Lower lobe of right lung (tissue), 2 donors: Measurements from ENCODE around the gene ADAP2. TPM values are rescaled to one million over a fixed set of nuclear protein-coding genes. Genes with fewer than 3 reads are reported as not detected.
"Not testable (repeated sequence)": the region's sequence is repeated elsewhere in the genome, so short reads cannot be mapped to it uniquely, and the experiment has no call there.

Experiments
- ATAC-seq, 2 donors: fragments of 200-7000 bp; cut with Tn5 transposase; one replicate each; pipeline ENCODE4 v1.9.1; 2020 to 2022; ENCODE audit warnings: mild to moderate bottlenecking in 2 of 2, moderate library complexity in 2 of 2
- DNase-seq: peaks from one replicate; pipeline ENCODE4 v3.0.0-alpha.2; 2020
- H3K27ac ChIP-seq: fragments of 200-600 bp; one replicate; pipeline ENCODE4 v1.8.0; 2022
- H3K27me3 ChIP-seq: fragments of 200-600 bp; one replicate; pipeline ENCODE4 v1.8.0; 2022; ENCODE audit warnings: low read depth
- H3K36me3 ChIP-seq: fragments of 200-600 bp; one replicate; pipeline ENCODE4 v1.8.0; 2022; ENCODE audit warnings: mild to moderate bottlenecking
- H3K4me1 ChIP-seq: fragments of 200-600 bp; one replicate; pipeline ENCODE4 v1.8.0; 2022
- H3K4me3 ChIP-seq: fragments of 200-600 bp; one replicate; pipeline ENCODE4 v1.8.0; 2022; ENCODE audit warnings: mild to moderate bottlenecking
- H3K9me3 ChIP-seq: fragments of 200-600 bp; one replicate; pipeline ENCODE4 v1.8.0; 2022
- CTCF ChIP-seq: fragments of 200-600 bp; IDR thresholded peaks from one replicate; pipeline ENCODE4 v1.8.0; 2022; ENCODE audit warnings: antibody characterized with exemption, mild to moderate bottlenecking
- intact Hi-C: fragments of 100-400 bp; cut with DNase I; formaldehyde crosslinking; loops from one replicate; pipeline ENCODE4 v1.11.0; 2022
- total RNA-seq: library from RNA; stranded (reverse); fragmentation: NEBNext Ultra II Directional; extraction: Animal tissue kit (Norgen Biotek cat#: 25700); gene quantifications from one replicate; pipeline ENCODE4 v1.2.1, GENCODE V29; 2021
- donor health status: DM: no; HTN: yes; CAD: no; lungs with severe emphysema.

The ADAP2 gene
- total RNA-seq, 1 donor from 2014 or later = 31.5 TPM

- DNase-seq (peak; percentile 92), ATAC-seq (peak; percentile 99)
- Histone ChIP-seq H3K36me3 (peaks cover 28% of the 10 kb centered on the region), H3K4me3 (peak within 1 kb of the TSS; percentile 75), H3K27me3 (no peaks in the 10 kb centered on the region), H3K27ac (peak within 1 kb of the TSS; percentile 92), H3K9me3 (no peaks in the 10 kb centered on the region), H3K4me1 (peaks cover 20% of the 10 kb centered on the region)
- intact Hi-C loops = no loop called here
- no peak for TF ChIP-seq CTCF
These were observed 15.4 kb upstream of the ADAP2 start, which contains the start of gene TEFM for GRCh38 chr17:30906101-30906911. TEFM (minus strand) TSS chr17:30906238; CDS start chr17:30906198, 40 bp downstream.

GRCh38 chr17:30908717-30909420 lies 12.9 kb upstream of the ADAP2 start:
- Histone ChIP-seq H3K4me1 (peaks cover 20% of the 10 kb centered on the region), H3K4me3 (no peak overlapping the region), H3K36me3 (peaks cover 2% of the 10 kb centered on the region), H3K9me3 (no peaks in the 10 kb centered on the region), H3K27me3 (no peaks in the 10 kb centered on the region), H3K27ac (no peak overlapping the region)
- no peak for TF ChIP-seq CTCF
- no peak for ATAC-seq
- DNase-seq = no peak
- intact Hi-C loops = no loop called here

- H3K9me3 ChIP-seq, H3K27me3 ChIP-seq, H3K36me3 ChIP-seq, ATAC-seq, H3K4me3 ChIP-seq, intact Hi-C loops, H3K27ac ChIP-seq, DNase-seq: not testable (repeated sequence)
- H3K4me1 ChIP-seq = peaks cover 16% of the 10 kb centered on the region
These were observed 11.6 kb upstream of the ADAP2 start for GRCh38 chr17:30910151-30910550.

- DNase-seq = no peak
These were observed 7.8 kb upstream of the ADAP2 start for GRCh38 chr17:30913955-30914354.

GRCh38 chr17:30915833-30916611 lies 5.7 kb upstream of the ADAP2 start:
- ATAC-seq = no peak
- Histone ChIP-seq H3K9me3 (no peaks in the 10 kb centered on the region), H3K27me3 (no peaks in the 10 kb centered on the region), H3K4me1 (peaks cover 5% of the 10 kb centered on the region), H3K36me3 (no peaks in the 10 kb centered on the region), H3K27ac (no peak overlapping the region), H3K4me3 (no peak overlapping the region)
- TF ChIP-seq CTCF = no peak
- intact Hi-C loops = no loop called here
- no peak for DNase-seq

More at GRCh38 chr17:30913955-30914354, 7.8 kb upstream of the ADAP2 start:
- intact Hi-C loops = no loop called here
- no peaks in the 10 kb centered on the region for H3K27me3 ChIP-seq
- no peak overlapping the region for H3K27ac ChIP-seq
- no peak overlapping the region for H3K4me3 ChIP-seq
- H3K4me1 ChIP-seq = no peaks in the 10 kb centered on the region
- TF ChIP-seq CTCF = no peak
- H3K9me3 ChIP-seq = no peaks in the 10 kb centered on the region
- H3K36me3 ChIP-seq = no peaks in the 10 kb centered on the region
- ATAC-seq = no peak
